Ascending aorta (tissue), 2 donors: ENCODE measurements around the gene PDP2. TPM values are rescaled to one million over a fixed set of nuclear protein-coding genes. Genes with fewer than 3 reads are reported as not detected.

Source experiments
- DNase-seq, 2 donors: peaks; one replicate each; pipeline ENCODE4 v3.0.0-alpha.2; 2019; ENCODE audit warnings: low spot score in 2 of 2
- H3K27ac ChIP-seq, 2 donors: fragments of 200-600 bp; sonication (generic); one replicate each; pipeline ENCODE4 v1.5.1; 2016 to 2017; ENCODE audit warnings: mild to moderate bottlenecking in 1 of 2
- H3K27me3 ChIP-seq: fragments of 200-600 bp; sonication (generic); one replicate; pipeline ENCODE4 v1.5.1; 2017
- H3K36me3 ChIP-seq, 2 donors: fragments of 200-600 bp; sonication (generic); one replicate each; pipeline ENCODE4 v1.5.1; 2016
- H3K4me1 ChIP-seq, 2 donors: fragments of 200-600 bp; sonication (generic); one replicate each; pipeline ENCODE4 v1.5.1; 2016 to 2017; ENCODE audit warnings: mild to moderate bottlenecking in 1 of 2
- H3K4me3 ChIP-seq, 2 donors: fragments of 200-600 bp; sonication (generic); one replicate each; pipeline ENCODE4 v1.5.1; 2016 to 2017; ENCODE audit warnings: mild to moderate bottlenecking in 1 of 2
- H3K9me3 ChIP-seq, 2 donors: fragments of 200-600 bp; sonication (generic); one replicate each; pipeline ENCODE4 v1.5.1; 2016
- CTCF ChIP-seq, 3 experiments: fragments of 200-600 bp in 2 of 3; fragments of 450-650 bp in 1 of 3; sonication (generic) in 2 of 3; IDR thresholded peaks; one replicate each; pipeline ENCODE4 v1.5.1; 2016 to 2019; ENCODE audit warnings: antibody characterized with exemption in 3 of 3, mild to moderate bottlenecking in 1 of 3, moderate library complexity in 1 of 3
- intact Hi-C: fragments of 100-400 bp; cut with DNase I; formaldehyde crosslinking; loops from one replicate; pipeline ENCODE4 v1.15.1; 2023
- total RNA-seq: library from RNA; depleted of rRNA; stranded (reverse); fragments of >200 nt; gene quantifications from one replicate; pipeline ENCODE4 v1.1.0, GENCODE V29; 2016

Gene PDP2
- total RNA-seq, 1 donor from 2014 or later, result 2.8 TPM

GRCh38 chr16:66905633-66906539, 25.6 kb downstream of the PDP2 start:
- no peak for DNase-seq

GRCh38 chr16:66906916-66907836, 26.9 kb downstream of the PDP2 start:
- H3K4me3 ChIP-seq, result no peak overlapping the region
- no peaks in the 10 kb centered on the region for H3K9me3 ChIP-seq
- intact Hi-C loops, result no loop called here
- H3K27ac ChIP-seq, result no peak overlapping the region
- no peaks in the 10 kb centered on the region for H3K36me3 ChIP-seq
- H3K4me1 ChIP-seq, result peaks cover 24 to 39% of the 10 kb centered on the region in 2 donors
- DNase-seq, result no peak
- TF ChIP-seq CTCF (IDR thresholded peaks at IDR 0.05), result no peak
- H3K27me3 ChIP-seq, result no peaks in the 10 kb centered on the region

More at GRCh38 chr16:66905633-66906539, 25.6 kb downstream of the PDP2 start:
- Histone ChIP-seq H3K9me3 (no peaks in the 10 kb centered on the region), H3K4me1 (peaks cover 26 to 45% of the 10 kb centered on the region in 2 donors), H3K36me3 (no peaks in the 10 kb centered on the region), H3K4me3 (no peak overlapping the region), H3K27me3 (no peaks in the 10 kb centered on the region), H3K27ac (peak overlapping the region; percentile 90 to 92)
- intact Hi-C loops, result no loop called here
- no peak for TF ChIP-seq CTCF (IDR thresholded peaks at IDR 0.05)

DNA sequence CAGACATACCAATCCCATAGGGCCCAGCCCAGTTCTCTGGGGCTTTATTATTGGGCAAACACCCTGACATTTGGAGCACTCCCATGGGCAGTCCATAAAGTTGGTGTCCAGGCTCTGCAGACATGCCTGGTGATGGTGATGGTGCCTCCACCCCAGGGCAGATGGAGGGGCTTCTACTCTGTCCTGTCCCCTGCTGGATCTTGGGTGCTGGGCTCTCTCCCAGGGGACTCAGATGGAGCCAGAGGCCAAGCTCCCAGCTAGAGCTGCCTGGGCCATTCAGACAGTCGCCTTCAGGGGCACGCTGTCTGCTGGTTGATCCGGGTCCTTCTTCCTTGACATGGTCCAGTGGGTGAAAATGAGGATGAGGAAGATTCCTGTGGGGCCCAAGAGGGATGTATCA, 27.8 kb downstream of the PDP2 start:
- Histone ChIP-seq H3K4me3 (no peak overlapping the region), H3K27ac (no peak overlapping the region), H3K4me1 (peaks cover 17 to 33% of the 10 kb centered on the region in 2 donors), H3K27me3 (no peaks in the 10 kb centered on the region), H3K9me3 (no peaks in the 10 kb centered on the region), H3K36me3 (no peaks in the 10 kb centered on the region)
- DNase-seq, result no peak
- TF ChIP-seq CTCF (IDR thresholded peaks at IDR 0.05), result no peak
- intact Hi-C loops, result no loop called here

GRCh38 chr16:66908762-66909559, 28.6 kb downstream of the PDP2 start:
- H3K4me1 ChIP-seq, result peaks cover 9 to 24% of the 10 kb centered on the region in 2 donors
- intact Hi-C loops, result no loop called here
- no peak overlapping the region for H3K27ac ChIP-seq
- no peak for DNase-seq
- H3K36me3 ChIP-seq, result no peaks in the 10 kb centered on the region
- no peaks in the 10 kb centered on the region for H3K9me3 ChIP-seq
- H3K27me3 ChIP-seq, result no peaks in the 10 kb centered on the region
- H3K4me3 ChIP-seq, result no peak overlapping the region
- TF ChIP-seq CTCF (IDR thresholded peaks at IDR 0.05), result no peak
